HG02943 (cell line): Measurements from ENCODE around the gene LARGE1.

ENCODE experiments used
- ATAC-seq: cut with Tn5 transposase; IDR thresholded peaks from one replicate; pipeline ENCODE4 v1.9.1; 2021; ENCODE audit warnings: mild to moderate bottlenecking, low read depth, moderate library complexity; ENCODE audit not compliant: unreplicated experiment

LARGE1 gene

DNA sequence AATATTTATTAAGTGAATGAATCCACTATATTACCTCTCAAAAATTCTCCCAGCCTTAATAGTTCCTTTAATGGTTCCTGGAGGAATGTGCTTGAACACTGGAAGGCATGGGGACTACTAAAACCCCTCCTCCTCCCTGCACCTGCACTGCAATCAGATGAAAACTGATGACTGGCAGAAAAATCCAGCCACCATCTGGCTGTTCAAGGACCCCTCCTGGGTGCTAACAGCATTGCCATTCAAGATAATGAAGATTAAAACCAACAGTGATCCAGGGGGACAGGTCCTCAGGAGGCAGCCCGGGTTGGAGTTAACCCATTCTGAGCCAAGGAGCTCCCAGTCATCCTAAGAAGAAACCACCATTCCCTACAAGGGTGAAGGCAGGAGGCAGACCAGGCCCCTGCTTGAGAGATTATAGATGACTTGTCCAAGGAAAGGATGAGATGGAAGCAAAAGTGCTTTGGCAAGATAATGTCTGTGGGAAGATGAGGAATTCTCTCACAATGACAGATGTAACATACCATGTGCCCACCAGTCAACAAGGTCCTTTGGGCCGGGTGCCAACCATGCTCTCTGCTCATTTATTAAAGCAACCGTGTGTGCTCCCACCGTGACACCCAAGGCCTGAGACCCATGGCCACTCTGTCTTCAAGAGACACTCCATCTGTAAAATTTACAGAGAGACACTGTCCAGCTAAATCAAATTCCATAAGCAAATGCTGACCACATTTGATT, 90.6 kb downstream of the LARGE1 start:
- ATAC-seq, result no peak

DNA sequence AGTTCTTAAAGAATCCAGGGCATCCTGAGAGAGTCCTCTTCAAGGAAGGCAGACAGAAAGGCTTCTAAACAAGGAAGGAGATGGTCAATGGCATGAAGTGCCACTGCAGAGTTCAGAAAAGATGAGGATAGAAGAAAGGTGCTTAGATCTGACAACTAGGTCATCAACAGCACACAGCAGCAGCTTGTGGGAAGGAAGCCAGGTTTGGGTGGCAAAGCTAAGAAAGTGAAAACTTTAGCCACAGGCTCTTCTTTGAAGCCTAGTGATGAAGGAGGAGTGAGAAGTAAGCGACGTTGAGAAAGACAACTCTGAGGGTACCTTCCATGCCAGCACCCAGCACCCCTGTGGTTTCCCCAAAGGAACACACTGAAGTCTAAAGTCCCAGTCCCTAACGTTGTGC, 92.0 kb downstream of the LARGE1 start:
- ATAC-seq, result no peak

DNA sequence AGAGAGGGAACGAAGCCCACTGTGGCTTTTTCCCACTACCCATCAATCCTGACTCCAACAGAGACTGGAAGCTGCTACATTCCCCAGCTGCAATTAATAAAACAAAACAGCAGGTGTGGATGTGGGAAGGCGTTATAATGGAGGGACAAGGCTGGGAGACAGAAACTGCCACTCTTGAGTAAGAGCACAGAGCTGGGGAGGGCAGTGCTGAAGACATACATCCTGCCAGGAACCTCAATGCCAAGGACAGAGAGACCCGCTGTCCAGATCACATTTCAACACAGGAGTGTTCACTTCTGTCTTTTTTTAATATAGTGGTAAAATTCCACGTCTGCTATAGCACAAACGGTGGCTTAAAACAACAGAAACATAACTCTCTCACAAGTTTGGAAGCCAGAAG, 94.5 kb downstream of the LARGE1 start:
- no peak for ATAC-seq

DNA sequence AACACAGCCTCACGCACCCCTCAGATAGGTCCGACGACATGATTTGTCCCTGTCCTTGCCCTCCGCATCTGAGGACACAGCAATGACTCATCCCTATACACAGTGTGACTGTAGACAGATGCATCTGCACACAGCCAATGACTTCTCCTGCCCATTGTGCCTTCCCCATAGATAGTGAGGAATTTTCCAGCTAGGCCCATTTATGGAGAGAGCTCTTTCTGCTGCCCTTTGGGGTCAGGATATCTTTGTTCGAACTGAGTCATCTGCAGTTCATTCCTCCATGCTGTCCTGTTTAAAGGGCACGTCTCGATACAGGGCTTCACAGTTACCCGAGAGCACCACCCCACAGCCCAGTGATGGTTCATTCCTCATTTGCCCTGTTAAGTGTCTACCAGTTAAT, 96.7 kb downstream of the LARGE1 start:
- ATAC-seq, result no peak

DNA sequence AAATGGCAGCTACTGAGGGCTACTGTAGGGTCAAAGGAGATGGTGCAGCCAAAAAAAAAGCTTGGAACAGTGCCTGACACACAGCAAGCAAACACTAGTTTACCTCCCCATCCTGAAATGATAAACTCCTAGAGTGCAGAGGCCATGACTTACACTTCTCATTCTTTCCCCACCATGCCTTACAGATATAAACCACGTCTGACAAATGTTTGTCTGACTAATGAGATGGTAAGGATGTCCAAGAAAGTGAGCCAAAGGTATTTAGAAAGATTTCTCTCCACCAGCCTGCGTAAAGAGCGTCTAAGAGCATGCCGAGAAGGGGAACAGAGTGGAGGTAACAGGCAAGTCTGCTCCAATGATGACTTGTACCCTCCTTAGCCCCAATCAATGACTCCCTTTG, 99.0 kb downstream of the LARGE1 start:
- no peak for ATAC-seq

DNA sequence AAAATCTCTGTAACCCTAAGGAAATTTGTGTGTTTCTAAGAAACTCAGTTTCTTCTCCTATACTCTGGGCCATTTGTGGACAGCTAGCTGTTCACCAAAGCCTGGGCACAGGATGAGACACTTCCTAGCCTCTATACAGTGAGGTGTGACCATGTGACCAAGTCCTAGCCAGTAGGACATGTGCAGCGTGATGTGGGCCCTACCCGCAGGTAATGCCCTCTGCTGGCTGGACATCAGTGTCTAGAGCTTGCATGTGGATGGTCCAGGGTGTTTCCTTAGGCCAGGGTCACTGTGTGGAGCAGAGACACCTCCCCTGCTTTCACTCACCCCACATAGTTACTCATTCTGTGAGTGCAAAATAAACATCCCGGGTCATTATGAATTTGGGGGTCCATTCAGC, 100.5 kb downstream of the LARGE1 start:
- no peak for ATAC-seq

DNA sequence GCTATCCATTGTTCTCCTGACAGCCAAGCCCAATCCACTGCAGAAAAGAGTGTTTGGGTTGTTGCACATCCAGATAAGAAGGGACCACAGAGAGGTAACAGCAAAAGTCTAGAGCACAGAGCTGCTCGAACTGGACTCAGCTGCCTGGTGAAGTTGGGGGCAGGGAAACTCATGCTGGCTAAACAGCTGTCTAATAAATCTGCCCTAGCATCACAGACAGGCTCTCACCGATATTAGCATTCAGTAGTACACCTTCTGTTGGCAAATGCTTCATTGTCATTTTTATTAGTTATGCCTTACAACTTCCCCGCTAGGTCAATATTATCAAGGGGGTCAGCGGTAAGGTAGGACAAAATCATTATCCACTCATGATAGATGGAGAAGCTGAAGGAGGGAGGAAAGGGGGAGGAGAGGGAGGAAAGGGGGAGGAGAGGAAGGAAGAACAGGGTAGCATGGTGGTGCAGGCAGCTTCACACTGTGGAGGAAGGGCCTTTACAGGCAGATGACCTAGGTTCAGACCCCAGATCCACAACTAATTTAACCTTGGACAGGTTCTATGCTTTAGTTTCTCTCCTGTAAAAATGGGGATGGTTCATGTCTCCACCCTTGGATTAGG, 102.7 kb downstream of the LARGE1 start:
- ATAC-seq, result no peak

DNA sequence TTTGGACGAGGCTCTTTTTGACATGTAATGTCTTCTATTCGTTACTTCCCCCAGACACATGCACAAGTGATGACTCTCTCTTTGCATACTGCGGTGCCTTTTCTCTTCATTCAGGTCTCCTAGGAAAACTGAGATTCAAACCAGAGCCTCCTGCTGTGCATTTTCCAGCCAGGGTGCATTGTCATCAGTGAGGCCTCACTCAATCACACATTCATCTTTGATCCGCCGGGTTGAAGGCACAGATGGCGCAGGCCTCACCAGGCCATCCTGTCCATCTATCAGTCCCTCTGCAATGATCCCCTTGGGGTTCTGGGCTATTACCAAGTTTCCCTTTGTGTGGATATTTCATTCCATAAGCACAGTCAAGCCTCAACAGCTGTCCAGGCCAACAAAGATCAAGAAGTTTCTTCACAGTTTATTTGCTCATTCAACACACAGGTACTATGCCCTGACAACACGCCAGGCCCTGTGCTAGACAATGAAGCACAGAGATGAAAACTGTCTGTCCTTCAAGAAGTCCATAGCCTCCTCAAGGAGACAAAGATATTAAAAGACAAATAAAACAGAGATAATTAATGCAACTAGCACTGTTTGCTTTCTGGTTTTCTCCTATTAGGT, 107.8 kb downstream of the LARGE1 start:
- ATAC-seq, result no peak

DNA sequence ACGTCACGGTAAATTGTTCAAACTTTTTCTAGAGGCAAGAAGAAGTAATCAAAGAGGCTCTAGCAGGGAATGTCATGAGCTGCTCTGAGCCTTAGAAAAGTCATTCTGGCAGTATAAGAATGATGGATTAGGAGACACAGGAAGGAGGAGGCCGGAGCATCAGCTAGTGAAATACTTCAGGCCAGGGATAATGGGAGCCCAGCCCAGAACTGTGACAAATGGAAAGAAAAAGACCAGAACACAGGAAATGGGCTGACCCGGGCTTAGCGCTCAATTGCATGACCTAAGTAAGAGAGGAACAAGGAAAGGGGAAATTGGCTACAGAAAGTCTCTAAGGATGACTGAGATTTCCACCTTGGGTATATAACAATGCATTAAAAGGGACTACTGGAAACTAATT, 108.6 kb downstream of the LARGE1 start:
- no peak for ATAC-seq

DNA sequence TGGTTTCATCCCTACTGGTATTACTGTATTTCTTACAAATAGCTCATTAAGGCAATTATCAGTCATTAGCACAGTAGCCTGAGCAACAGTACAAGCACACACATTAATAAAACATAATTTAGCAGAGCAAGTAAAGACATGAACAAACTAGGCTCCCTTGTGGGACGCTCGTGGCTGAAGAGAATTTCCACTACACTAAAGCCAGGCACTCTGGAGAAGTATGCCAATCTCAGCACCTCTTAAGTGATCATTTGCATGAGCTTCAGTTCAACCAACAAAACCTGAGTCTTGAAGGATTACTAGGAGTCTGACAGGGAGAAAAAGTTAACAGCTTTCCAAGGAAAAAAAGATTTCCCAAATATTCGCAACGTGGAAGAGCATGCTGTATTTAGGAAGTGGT, 109.1 kb downstream of the LARGE1 start:
- ATAC-seq, result no peak

DNA sequence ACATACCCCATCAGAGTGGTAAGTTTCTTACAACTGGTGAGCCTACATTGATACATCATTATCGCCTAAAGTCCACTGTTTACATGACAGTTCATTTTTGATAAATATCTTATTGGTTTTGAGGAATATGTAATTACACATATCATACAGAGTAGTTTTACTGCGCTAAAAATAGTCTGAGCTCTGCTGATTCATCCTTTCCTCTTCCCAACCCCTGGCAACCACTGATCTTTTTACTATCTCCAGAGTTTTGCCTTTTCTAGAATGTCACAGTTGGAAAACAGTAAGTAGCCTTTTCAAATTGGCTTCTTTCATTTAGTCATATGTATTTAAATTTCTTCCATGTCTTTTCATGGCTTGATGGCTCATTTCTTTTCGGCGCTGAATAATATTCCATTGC, 112.8 kb downstream of the LARGE1 start:
- ATAC-seq, result no peak

DNA sequence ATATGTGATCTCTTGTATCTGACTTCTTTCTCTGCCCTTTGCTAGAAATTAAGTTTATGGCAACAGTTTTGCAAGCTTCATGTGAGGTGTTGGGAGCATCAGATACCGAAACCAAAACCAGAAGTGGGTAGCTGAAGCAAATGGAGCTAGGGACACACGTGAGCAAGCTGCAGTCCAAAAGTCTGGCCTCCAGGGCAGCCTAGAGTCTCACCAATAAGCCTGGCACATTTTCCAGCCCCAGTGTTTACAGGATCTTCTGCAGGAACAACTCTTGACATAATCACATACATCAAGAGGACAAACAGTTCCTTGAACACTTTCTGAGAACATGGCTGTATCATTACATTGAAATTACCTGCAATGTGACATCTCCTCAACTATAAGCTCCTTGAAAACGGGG, 114.1 kb downstream of the LARGE1 start:
- ATAC-seq, result no peak

DNA sequence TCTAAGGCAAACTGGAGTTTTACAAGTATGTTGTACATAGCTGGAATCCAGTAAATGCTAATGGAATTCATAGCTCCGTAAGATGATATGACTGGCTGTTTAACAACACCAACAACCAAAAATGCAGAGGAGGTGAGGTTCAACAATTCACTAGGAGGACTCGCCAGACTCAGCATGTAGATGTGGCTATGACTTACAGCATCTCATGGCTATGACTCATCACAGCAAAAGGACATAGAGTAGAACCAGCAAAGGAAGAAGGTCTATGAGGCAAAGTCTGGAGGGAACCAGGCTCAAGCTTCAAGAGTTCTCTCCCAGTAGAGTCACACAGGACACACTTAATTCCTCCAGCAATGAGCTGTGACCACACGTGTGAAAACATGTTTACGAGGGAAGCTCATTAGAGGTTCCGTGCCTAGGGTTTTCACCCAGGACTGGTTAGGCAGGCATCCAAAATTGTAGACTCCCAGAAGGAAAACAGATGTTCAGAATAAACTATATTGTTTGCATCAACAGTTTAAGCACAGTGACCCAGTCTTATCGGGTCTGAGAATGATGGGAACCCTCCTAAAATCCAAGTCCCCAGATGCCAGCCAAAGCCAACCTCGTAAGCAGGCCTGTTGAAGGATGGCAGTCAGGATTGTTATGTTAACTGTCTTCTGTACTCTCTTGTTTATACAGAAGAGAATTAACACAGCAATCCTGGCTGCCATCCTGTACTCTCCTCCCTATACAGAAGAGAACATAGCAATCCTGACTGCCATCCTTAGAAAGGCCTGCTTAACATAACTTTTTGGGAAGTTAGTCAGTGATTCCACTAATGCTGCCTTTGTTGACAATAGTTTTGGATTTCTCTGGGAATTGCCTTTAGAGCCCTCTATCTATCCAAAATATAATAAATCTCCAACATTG, 116.6 kb downstream of the LARGE1 start:
- no peak for ATAC-seq

DNA sequence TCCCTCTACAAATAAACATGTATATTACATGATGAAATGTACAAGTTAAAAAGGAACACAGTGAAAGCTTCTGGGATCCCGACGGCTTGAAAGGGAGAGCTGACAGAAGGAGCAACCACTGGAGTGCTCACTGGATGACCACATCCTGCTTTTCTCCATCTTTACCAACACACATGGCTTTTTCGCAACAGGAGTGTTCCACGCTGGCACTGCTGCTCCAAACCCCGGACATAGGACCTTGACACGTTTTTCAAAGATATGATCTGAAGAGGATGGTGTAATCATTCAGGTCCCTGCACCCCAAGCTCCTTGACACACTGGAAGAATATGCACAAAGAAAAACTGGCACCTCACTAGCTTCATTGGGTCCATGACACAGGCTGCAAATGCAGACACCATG, 121.9 kb downstream of the LARGE1 start:
- ATAC-seq, result no peak

DNA sequence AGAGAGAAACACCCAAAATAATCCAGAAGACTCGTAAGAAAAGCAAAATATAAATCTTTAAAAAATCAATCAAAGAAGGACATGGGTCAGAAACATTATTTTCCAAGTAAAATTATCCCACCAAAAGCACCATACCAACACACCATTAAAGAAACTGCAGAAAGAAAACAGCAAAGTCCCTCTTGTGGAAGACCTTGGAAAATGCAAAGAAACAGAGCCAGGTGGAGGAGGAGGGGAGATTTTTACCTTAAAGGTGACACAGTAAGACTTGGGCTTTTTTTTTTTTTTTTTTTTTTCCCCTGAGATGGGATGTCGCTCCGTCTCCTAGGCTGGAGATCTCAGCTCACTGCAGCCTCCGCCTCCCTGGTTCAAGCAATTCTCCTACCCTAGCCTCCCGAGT, 123.8 kb downstream of the LARGE1 start:
- no peak for ATAC-seq

DNA sequence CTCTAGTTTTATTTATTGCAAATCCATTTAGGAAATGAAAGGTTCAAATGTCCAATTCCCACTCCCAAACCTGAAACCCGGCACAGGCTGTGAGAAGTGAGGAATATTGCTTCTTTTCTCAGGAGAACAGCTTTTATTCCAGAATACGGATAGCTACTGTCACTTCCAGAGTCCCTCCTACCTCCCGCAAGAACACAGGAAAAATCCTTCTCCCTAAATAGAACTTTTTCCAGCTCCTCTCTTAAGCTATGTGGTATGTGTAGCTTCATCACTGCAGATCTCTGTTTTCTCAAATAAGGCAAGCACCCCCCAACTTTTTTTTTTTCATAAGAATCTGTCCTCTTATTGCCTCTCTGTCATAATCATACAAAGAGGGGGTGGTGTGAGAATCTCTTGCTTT, 126.8 kb downstream of the LARGE1 start:
- ATAC-seq, result no peak

DNA sequence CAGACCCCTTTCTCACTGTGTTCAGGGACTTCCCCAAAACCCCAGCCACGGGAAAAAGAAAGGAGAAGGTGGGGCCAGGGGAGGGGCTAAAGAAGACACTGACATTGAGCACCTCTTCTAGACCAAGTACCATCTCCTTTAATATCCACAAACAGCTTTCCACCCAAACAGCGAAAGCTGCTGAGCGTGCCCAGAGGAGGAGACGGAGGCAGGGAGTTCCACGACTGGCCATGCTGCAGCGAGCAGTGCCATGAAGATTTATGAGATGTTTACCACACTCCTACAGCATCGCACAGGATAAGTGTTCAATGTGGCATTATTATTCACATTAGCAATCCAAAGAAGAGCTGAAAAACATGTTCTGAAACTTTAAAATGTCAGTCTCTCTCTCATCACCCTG, 127.4 kb downstream of the LARGE1 start:
- ATAC-seq, result no peak

DNA sequence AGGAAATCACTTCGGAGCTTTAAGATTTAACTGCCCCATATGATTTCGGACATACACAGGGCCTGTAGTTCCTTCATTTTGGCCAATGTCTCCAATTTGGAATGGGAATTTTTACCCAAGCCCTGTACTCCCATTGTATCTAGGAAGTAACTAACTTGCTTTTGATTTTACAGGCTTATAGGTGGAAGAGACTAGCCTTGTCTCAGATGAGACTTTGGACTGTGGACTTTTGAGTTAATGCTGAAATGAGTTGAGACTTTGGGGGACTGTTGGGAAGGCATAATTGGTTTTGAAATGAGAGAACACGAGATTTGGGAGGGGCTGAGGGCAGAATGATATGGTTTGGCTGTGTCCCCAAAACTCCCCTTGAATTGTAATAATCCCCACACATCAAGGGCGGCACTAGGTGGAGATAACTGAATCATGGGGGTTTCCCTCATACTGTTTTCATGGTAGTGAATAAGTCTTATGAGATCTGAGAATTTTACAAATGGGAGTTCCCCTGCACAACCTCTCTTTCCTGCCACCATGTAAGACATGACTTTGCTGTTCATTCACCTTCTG, 130.5 kb downstream of the LARGE1 start:
- no peak for ATAC-seq

DNA sequence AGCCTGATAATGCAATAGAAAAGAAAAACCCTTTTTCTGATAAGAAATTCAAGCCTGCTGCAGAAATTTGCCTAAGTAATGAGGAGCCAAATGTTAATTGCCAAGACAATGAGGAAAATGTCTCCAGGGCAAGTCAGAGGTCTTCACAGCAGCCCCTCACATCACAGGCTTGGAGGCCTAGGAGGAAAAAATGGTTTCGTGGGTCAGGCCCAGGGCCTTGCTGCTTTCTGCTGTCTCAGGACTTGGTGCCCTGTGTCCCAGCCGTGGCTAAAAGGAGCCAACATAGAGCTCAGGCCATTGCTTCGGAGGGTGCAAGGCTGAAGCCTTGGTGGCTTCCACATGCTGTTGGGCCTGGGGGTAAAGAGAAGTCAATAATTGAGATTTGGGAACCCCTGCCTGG, 131.3 kb downstream of the LARGE1 start:
- ATAC-seq, result no peak

DNA sequence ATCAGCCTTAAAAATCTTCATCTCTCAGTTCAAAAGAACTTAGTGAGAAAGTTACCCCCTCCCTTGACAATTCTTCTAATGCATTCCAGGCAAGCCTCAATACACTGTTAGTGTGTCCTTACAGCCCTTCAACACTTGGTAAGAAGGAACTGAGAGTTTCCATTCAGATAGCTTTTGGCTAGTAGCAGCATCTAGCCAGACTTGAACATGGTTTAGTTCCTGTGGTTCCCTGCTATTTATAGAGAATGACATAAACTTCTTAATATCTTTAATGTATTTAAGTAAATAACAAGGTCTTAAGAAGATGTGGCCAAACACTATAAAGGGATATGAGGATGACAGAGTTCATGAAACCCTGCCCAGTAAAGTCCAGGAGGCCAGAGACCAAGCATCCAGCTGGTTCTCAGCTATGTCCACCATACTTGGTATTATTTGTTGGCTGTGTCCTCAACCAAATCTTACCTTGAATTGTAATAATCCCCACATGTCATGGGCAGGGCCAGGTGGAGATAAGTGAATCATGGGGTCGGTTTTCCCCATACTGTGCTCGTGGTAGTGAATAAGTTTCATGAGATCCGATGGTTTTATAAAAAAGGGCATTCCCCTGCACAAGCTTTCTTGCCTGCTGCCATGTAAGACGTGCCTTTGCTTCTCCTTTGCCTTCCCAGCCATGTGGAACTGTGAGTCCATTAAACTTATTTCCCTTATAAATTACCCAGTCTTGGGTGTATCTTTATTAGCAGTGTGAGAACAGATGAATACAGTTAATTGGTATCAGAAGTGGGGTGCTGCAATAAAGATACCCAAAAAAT, 132.4 kb downstream of the LARGE1 start:
- ATAC-seq, result no peak
